ENCODE measurements around the gene SALL1. TPM values are rescaled to one million over a fixed set of nuclear protein-coding genes. Genes with fewer than 3 reads are reported as not detected.

SALL1 gene
- total RNA-seq, 2 experiments from 2014 or later: not detected

- Mint-ChIP-seq H3K27me3 (peaks cover 3% of the 10 kb centered on the region), H3K27ac (no peak overlapping the region), H3K9me3 (ENCODE audit: low read depth) (peaks cover 4% of the 10 kb centered on the region), H3K36me3 (ENCODE audit: low read depth) (no peaks in the 10 kb centered on the region), H3K4me3 (no peak overlapping the region), H3K4me1 (no peaks in the 10 kb centered on the region)
- no peak for ATAC-seq
- DNase-seq: no peak
- POLR2A ChIA-PET: no interaction called here
- CTCF ChIA-PET: no interaction called here
- intact Hi-C loops (cut with DNase I, micrococcal nuclease): no loop called here
Observed at GRCh38 chr16:51166541-51166940, 15.5 kb upstream of the SALL1 start.

GRCh38 chr16:51166091-51166490 is 15.0 kb upstream of the SALL1 start:
- no peak for DNase-seq
- peaks cover 4% of the 10 kb centered on the region for H3K9me3 Mint-ChIP-seq (ENCODE audit: low read depth)
- no peak overlapping the region for H3K27ac Mint-ChIP-seq
- ChIA-PET CTCF (no interaction called here), POLR2A (no interaction called here)
- H3K4me3 Mint-ChIP-seq: no peak overlapping the region
- peaks cover 3% of the 10 kb centered on the region for H3K27me3 Mint-ChIP-seq
- H3K4me1 Mint-ChIP-seq: no peaks in the 10 kb centered on the region
- intact Hi-C loops (cut with DNase I, micrococcal nuclease): no loop called here
- no peaks in the 10 kb centered on the region for H3K36me3 Mint-ChIP-seq (ENCODE audit: low read depth)
- no peak for ATAC-seq

GRCh38 chr16:51165043-51165442 is 14.0 kb upstream of the SALL1 start:
- H3K4me1 Mint-ChIP-seq: no peaks in the 10 kb centered on the region
- ChIA-PET CTCF (interaction anchor here (0.7 kb wide), 1 partner anchor 458 kb away, joined by 3 read pairs; no protein-coding TSS in a partner anchor), POLR2A (no interaction called here)
- no peak for DNase-seq
- H3K27ac Mint-ChIP-seq: no peak overlapping the region
- no peak for ATAC-seq
- no peaks in the 10 kb centered on the region for H3K36me3 Mint-ChIP-seq (ENCODE audit: low read depth)
- H3K27me3 Mint-ChIP-seq: peaks cover 6% of the 10 kb centered on the region
- intact Hi-C loops (cut with DNase I, micrococcal nuclease): no loop called here
- no peak overlapping the region for H3K4me3 Mint-ChIP-seq
- H3K9me3 Mint-ChIP-seq (ENCODE audit: low read depth): no peaks in the 10 kb centered on the region

- ATAC-seq: no peak
- Mint-ChIP-seq H3K36me3 (ENCODE audit: low read depth) (no peaks in the 10 kb centered on the region), H3K27me3 (peaks cover 9% of the 10 kb centered on the region), H3K4me3 (no peak overlapping the region), H3K9me3 (ENCODE audit: low read depth) (no peaks in the 10 kb centered on the region), H3K4me1 (no peaks in the 10 kb centered on the region), H3K27ac (no peak overlapping the region)
- no peak for DNase-seq
- CTCF ChIA-PET: no interaction called here
- POLR2A ChIA-PET: no interaction called here
- intact Hi-C loops (cut with DNase I, micrococcal nuclease): no loop called here
Observed at GRCh38 chr16:51164574-51164973, 13.5 kb upstream of the SALL1 start.

GRCh38 chr16:51163894-51164566 is 13.0 kb upstream of the SALL1 start:
- intact Hi-C loops (cut with DNase I, micrococcal nuclease): no loop called here
- Mint-ChIP-seq H3K27ac (no peak overlapping the region), H3K36me3 (ENCODE audit: low read depth) (no peaks in the 10 kb centered on the region), H3K27me3 (peaks cover 8% of the 10 kb centered on the region), H3K9me3 (ENCODE audit: low read depth) (no peaks in the 10 kb centered on the region), H3K4me1 (no peaks in the 10 kb centered on the region), H3K4me3 (no peak overlapping the region)
- ChIA-PET CTCF (no interaction called here), POLR2A (no interaction called here)
- ATAC-seq (no peak), DNase-seq (no peak)

GRCh38 chr16:51163366-51163765 is 12.3 kb upstream of the SALL1 start:
- Mint-ChIP-seq H3K9me3 (ENCODE audit: low read depth) (no peaks in the 10 kb centered on the region), H3K27ac (no peak overlapping the region), H3K27me3 (peaks cover 13% of the 10 kb centered on the region), H3K36me3 (ENCODE audit: low read depth) (no peaks in the 10 kb centered on the region), H3K4me3 (no peak overlapping the region), H3K4me1 (no peaks in the 10 kb centered on the region)
- ATAC-seq: no peak
- intact Hi-C loops (cut with DNase I, micrococcal nuclease): no loop called here
- POLR2A ChIA-PET: no interaction called here
- CTCF ChIA-PET: no interaction called here
- DNase-seq: no peak

- no peak overlapping the region for H3K4me3 Mint-ChIP-seq
- ATAC-seq: no peak
- no peaks in the 10 kb centered on the region for H3K4me1 Mint-ChIP-seq
- no peak for DNase-seq
- H3K9me3 Mint-ChIP-seq (ENCODE audit: low read depth): no peaks in the 10 kb centered on the region
- H3K27me3 Mint-ChIP-seq: peaks cover 25% of the 10 kb centered on the region
- no peak overlapping the region for H3K27ac Mint-ChIP-seq
- H3K36me3 Mint-ChIP-seq (ENCODE audit: low read depth): no peaks in the 10 kb centered on the region
- intact Hi-C loops (cut with DNase I, micrococcal nuclease): no loop called here
- CTCF ChIA-PET: no interaction called here
- POLR2A ChIA-PET: no interaction called here
Observed at GRCh38 chr16:51161440-51162195, 10.5 kb upstream of the SALL1 start.

GRCh38 chr16:51159865-51160264 is 8.8 kb upstream of the SALL1 start:
- Mint-ChIP-seq H3K36me3 (ENCODE audit: low read depth) (no peaks in the 10 kb centered on the region), H3K4me1 (peaks cover 3% of the 10 kb centered on the region), H3K4me3 (no peak overlapping the region), H3K27ac (no peak overlapping the region), H3K9me3 (ENCODE audit: low read depth) (no peaks in the 10 kb centered on the region), H3K27me3 (peaks cover 41% of the 10 kb centered on the region)
- ChIA-PET CTCF (no interaction called here), POLR2A (no interaction called here)
- intact Hi-C loops (cut with DNase I, micrococcal nuclease): no loop called here
- ATAC-seq: no peak
- DNase-seq: no peak

- ChIA-PET CTCF (no interaction called here), POLR2A (no interaction called here)
- ATAC-seq (no peak), DNase-seq (no peak)
- no peaks in the 10 kb centered on the region for H3K36me3 Mint-ChIP-seq (ENCODE audit: low read depth)
- H3K27ac Mint-ChIP-seq: no peak overlapping the region
- intact Hi-C loops (cut with DNase I, micrococcal nuclease): no loop called here
- no peak overlapping the region for H3K4me3 Mint-ChIP-seq
- H3K9me3 Mint-ChIP-seq (ENCODE audit: low read depth): no peaks in the 10 kb centered on the region
- H3K27me3 Mint-ChIP-seq: peaks cover 45% of the 10 kb centered on the region
- peaks cover 3% of the 10 kb centered on the region for H3K4me1 Mint-ChIP-seq
Observed at GRCh38 chr16:51159296-51159695, 8.2 kb upstream of the SALL1 start.

- no peak for ATAC-seq
Observed at GRCh38 chr16:51157698-51158097, 6.6 kb upstream of the SALL1 start.

GRCh38 chr16:51156807-51157200 is 5.7 kb upstream of the SALL1 start:
- Mint-ChIP-seq H3K36me3 (ENCODE audit: low read depth) (peaks cover 5% of the 10 kb centered on the region), H3K27me3 (peaks cover 62% of the 10 kb centered on the region), H3K27ac (no peak overlapping the region), H3K9me3 (ENCODE audit: low read depth) (no peaks in the 10 kb centered on the region), H3K4me3 (no peak overlapping the region), H3K4me1 (peaks cover 10% of the 10 kb centered on the region)
- ATAC-seq (no peak), DNase-seq (no peak)
- intact Hi-C loops (cut with DNase I, micrococcal nuclease): no loop called here
- ChIA-PET POLR2A (no interaction called here), CTCF (no interaction called here)

More at GRCh38 chr16:51157698-51158097, 6.6 kb upstream of the SALL1 start:
- H3K27me3 Mint-ChIP-seq: peaks cover 61% of the 10 kb centered on the region
- POLR2A ChIA-PET: no interaction called here
- no peak overlapping the region for H3K27ac Mint-ChIP-seq
- peaks cover 10% of the 10 kb centered on the region for H3K4me1 Mint-ChIP-seq
- H3K9me3 Mint-ChIP-seq (ENCODE audit: low read depth): no peaks in the 10 kb centered on the region
- CTCF ChIA-PET: no interaction called here
- no peak overlapping the region for H3K4me3 Mint-ChIP-seq
- intact Hi-C loops (cut with DNase I, micrococcal nuclease): no loop called here
- H3K36me3 Mint-ChIP-seq (ENCODE audit: low read depth): peaks cover 5% of the 10 kb centered on the region
- DNase-seq: no peak
